ENCODE results near the gene ZPR1. TPM values are rescaled to one million over a fixed set of nuclear protein-coding genes. Genes with fewer than 3 reads are reported as not detected.

Gene ZPR1
- total RNA-seq, 4 donors from 2014 or later = 25.4 to 48.7 (median 36.8) TPM

DNA sequence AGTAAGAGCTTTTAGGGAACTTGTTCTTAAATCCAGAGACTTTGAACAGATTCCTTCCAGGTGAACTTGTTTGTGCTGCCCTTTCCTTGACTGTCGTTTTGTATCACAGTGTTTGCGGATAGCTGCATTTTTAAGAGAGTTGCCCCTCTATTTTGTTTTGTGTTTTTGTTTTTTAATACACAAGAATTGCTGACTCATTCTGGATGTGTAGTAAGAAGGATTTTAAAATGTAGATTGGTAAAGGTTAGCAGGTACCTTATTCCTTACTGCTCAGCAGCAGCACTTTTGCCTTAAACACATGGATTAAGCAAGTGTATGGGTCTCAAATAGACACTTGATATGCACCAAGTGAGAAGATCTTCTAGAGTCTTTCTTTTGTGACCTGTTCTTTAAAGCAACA lies 12.8 kb upstream of the ZPR1 start:
- WGBS = 94% methylated on average over 2 of the region's 2 CpGs
- H3K27ac ChIP-seq = no peak overlapping the region
- no peaks in the 10 kb centered on the region for H3K9me3 ChIP-seq
- TF ChIP-seq, protein P1, sequence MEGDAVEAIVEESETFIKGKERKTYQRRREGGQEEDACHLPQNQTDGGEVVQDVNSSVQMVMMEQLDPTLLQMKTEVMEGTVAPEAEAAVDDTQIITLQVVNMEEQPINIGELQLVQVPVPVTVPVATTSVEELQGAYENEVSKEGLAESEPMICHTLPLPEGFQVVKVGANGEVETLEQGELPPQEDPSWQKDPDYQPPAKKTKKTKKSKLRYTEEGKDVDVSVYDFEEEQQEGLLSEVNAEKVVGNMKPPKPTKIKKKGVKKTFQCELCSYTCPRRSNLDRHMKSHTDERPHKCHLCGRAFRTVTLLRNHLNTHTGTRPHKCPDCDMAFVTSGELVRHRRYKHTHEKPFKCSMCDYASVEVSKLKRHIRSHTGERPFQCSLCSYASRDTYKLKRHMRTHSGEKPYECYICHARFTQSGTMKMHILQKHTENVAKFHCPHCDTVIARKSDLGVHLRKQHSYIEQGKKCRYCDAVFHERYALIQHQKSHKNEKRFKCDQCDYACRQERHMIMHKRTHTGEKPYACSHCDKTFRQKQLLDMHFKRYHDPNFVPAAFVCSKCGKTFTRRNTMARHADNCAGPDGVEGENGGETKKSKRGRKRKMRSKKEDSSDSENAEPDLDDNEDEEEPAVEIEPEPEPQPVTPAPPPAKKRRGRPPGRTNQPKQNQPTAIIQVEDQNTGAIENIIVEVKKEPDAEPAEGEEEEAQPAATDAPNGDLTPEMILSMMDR (IDR thresholded peaks at IDR 0.05) = no peak
- TF ChIP-seq EP300 (IDR thresholded peaks at IDR 0.05) (no peak), POLR2A (IDR thresholded peaks at IDR 0.05) (no peak), POLR2AphosphoS5 (IDR thresholded peaks at IDR 0.05) (no peak)
- H3K4me1 ChIP-seq = no peaks in the 10 kb centered on the region
- no peak for DNase-seq (ENCODE audit: low spot score in 2 of 2)
- no peaks in the 10 kb centered on the region for H3K27me3 ChIP-seq
- no peaks in the 10 kb centered on the region for H3K36me3 ChIP-seq
- H3K4me3 ChIP-seq = no peak overlapping the region

DNA sequence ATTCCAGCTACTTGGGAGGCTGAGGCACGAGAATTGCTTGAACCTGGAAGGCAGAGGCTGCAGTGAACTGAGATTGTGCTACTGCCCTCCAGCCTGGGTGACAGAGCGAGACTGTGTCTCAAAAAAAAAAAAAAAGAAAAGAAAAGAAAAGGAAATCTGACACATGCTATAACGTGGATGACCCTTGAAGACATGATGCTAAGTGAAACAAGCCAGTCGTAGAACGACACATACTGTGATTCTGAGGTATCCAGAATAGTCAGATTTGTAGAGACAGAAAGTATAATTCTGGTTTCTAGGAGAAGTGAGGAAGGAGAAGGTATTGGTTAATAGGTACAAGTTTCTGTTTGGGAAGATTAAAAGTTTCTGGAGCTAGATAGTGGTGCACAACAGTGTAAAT lies 10.5 kb upstream of the ZPR1 start:
- DNase-seq (ENCODE audit: low spot score in 2 of 2) = no peak
- Histone ChIP-seq H3K36me3 (no peaks in the 10 kb centered on the region), H3K9me3 (no peaks in the 10 kb centered on the region), H3K4me1 (no peaks in the 10 kb centered on the region), H3K27ac (no peak overlapping the region), H3K4me3 (no peak overlapping the region), H3K27me3 (no peaks in the 10 kb centered on the region)
- TF ChIP-seq, protein P1 (IDR thresholded peaks at IDR 0.05) = no peak
- no peak for TF ChIP-seq POLR2AphosphoS5 (IDR thresholded peaks at IDR 0.05)
- no peak for TF ChIP-seq EP300 (IDR thresholded peaks at IDR 0.05)
- TF ChIP-seq POLR2A (IDR thresholded peaks at IDR 0.05) = no peak
- 79% methylated on average over 5 of the region's 5 CpGs for WGBS

DNA sequence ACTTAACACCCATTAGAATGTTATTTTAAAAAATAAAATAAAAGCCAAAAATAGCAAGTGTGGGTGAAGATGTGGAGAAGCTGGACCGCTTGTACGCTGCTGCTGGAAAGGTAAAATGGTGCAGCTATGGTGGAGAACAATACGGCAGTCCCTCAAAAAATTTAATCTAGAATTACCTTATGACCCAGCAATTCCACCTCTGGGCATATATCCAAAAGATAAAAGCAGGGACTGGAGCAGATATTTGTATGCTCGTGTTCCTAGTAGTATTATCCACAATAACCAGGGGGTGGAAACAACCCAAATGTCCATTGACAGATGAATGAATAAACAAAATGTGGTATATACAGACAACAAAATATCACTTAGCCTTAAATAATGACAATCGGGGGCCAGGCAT lies 10.0 kb upstream of the ZPR1 start:
- WGBS = 85% methylated on average over 5 of the region's 5 CpGs
- no peak for DNase-seq (ENCODE audit: low spot score in 2 of 2)
- no peaks in the 10 kb centered on the region for H3K9me3 ChIP-seq
- H3K4me1 ChIP-seq = no peaks in the 10 kb centered on the region
- no peak overlapping the region for H3K27ac ChIP-seq
- no peaks in the 10 kb centered on the region for H3K36me3 ChIP-seq
- no peaks in the 10 kb centered on the region for H3K27me3 ChIP-seq
- no peak overlapping the region for H3K4me3 ChIP-seq
- TF ChIP-seq, protein P1 (IDR thresholded peaks at IDR 0.05) = no peak
- no peak for TF ChIP-seq POLR2AphosphoS5 (IDR thresholded peaks at IDR 0.05)
- TF ChIP-seq POLR2A (IDR thresholded peaks at IDR 0.05) = no peak
- no peak for TF ChIP-seq EP300 (IDR thresholded peaks at IDR 0.05)

DNA sequence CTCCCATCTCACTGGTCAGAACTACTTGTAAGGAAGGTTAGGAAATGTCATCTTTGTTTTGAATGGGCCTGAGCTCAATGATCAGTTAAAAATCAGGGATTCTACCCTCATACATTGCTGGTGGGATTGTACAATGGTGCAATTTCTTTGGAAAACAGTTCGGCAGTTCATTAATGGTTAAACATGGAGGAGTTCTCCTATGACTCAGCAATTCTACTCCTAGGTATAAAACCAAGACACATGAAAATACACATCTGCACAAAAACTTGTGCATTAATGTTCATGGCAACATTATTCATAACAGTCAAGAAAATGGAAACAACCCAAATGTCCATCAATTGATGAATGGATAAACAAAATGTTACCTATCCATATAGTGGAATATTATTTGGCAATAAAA lies 8.7 kb upstream of the ZPR1 start:
- Histone ChIP-seq H3K27ac (no peak overlapping the region), H3K4me3 (no peak overlapping the region), H3K36me3 (no peaks in the 10 kb centered on the region), H3K9me3 (no peaks in the 10 kb centered on the region), H3K27me3 (no peaks in the 10 kb centered on the region), H3K4me1 (peaks cover under 1% of the 10 kb centered on the region)
- TF ChIP-seq POLR2AphosphoS5 (IDR thresholded peaks at IDR 0.05) (no peak), POLR2A (IDR thresholded peaks at IDR 0.05) (no peak), EP300 (IDR thresholded peaks at IDR 0.05) (no peak)
- TF ChIP-seq, protein P1 (IDR thresholded peaks at IDR 0.05) = no peak
- WGBS = 96% methylated on average over 1 of the region's 1 CpG
- no peak for DNase-seq (ENCODE audit: low spot score in 2 of 2)

DNA sequence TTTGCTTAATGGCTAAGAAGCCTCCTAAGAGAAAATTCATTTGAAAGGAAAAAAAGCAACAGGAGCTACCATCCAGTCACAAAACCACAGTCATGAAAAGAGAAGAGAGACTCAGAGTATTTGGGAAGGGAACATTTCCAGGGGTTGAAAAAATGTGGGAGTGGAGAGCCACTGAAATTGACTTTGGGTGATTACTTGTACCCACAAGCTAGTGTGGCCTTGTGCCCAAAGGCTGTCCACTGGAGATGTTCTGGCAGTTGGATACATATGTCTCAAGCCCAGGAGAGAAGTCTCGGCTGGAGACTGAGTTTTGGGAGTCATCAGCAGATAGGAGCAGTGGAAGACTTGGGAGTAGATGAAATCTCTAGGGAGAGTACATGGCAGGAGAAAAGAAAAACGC lies 7.0 kb upstream of the ZPR1 start:
- WGBS = 89% methylated on average over 2 of the region's 2 CpGs
- no peak for DNase-seq (ENCODE audit: low spot score in 2 of 2)
- no peak overlapping the region for H3K27ac ChIP-seq
- peaks cover 2% of the 10 kb centered on the region for H3K27me3 ChIP-seq
- H3K9me3 ChIP-seq = no peaks in the 10 kb centered on the region
- H3K4me3 ChIP-seq = no peak overlapping the region
- peaks cover 7% of the 10 kb centered on the region for H3K4me1 ChIP-seq
- TF ChIP-seq, protein P1 (IDR thresholded peaks at IDR 0.05) = no peak
- TF ChIP-seq POLR2A (IDR thresholded peaks at IDR 0.05) (no peak), POLR2AphosphoS5 (IDR thresholded peaks at IDR 0.05) (no peak), EP300 (IDR thresholded peaks at IDR 0.05) (no peak)
- H3K36me3 ChIP-seq = no peaks in the 10 kb centered on the region
